ENCODE measurements around the gene HDDC3. TPM values are rescaled to one million over a fixed set of nuclear protein-coding genes. Genes with fewer than 3 reads are reported as not detected.

Gene HDDC3
- total RNA-seq, 5 donors from 2014 or later (not counting 1 experiment from before 2014, with no cell fraction given) = 14.4 to 28.6 (median 26.2) TPM

GRCh38 chr15:90883526-90883975 lies 48.8 kb downstream of the HDDC3 start:
- no peak for DNase-seq
- Histone ChIP-seq H3K4me1 (ENCODE audit: control insufficient read depth in 1 of 2, extremely low read depth in 1 of 2, insufficient read depth in 2 of 2, low read length in 2 of 2) (peaks cover 4 to 19% of the 10 kb centered on the region in 2 experiments), H3K4me3 (ENCODE audit: control insufficient read depth in 1 of 2, extremely low read depth in 1 of 2, low read length in 1 of 2) (no peak overlapping the region), H3K27ac (ENCODE audit: low read length) (no peak overlapping the region), H3K27me3 (replicated peaks in 1 of 2; ENCODE audit: control insufficient read depth in 2 of 2, extremely low read depth in 1 of 2, insufficient read depth in 2 of 2, low read length in 1 of 2) (peaks cover 0 to 32% of the 10 kb centered on the region in 2 experiments), H3K9me3 (no peaks in the 10 kb centered on the region), H3K36me3 (ENCODE audit: control insufficient read depth in 2 of 2, extremely low read depth in 1 of 2, insufficient read depth in 1 of 2, low read length in 1 of 2) (peaks cover 11 to 24% of the 10 kb centered on the region in 2 donors)
- ChIA-PET POLR2A (interaction anchor here in 1 of 2 donors (0.6 kb wide), 1 partner anchor 380 kb away, joined by 3 read pairs; no protein-coding TSS in a partner anchor), CTCF (no interaction called here)
- Mint-ChIP-seq H3K9me3 (no peaks in the 10 kb centered on the region), H3K4me3 (no peak overlapping the region), H3K27me3 (peaks cover 4 to 7% of the 10 kb centered on the region in 2 donors), H3K4me1 (peaks cover 5 to 17% (median 16%) of the 10 kb centered on the region in 3 donors), H3K27ac (no peak overlapping the region), H3K36me3 (peaks cover 17% of the 10 kb centered on the region)
- no peak for ATAC-seq (replicated peaks in 1 of 4)
- WGBS (ENCODE audit: insufficient coverage) = 94% methylated on average over 4 of the region's 7 CpGs

GRCh38 chr15:90882781-90883525 lies 49.4 kb downstream of the HDDC3 start:
- Mint-ChIP-seq H3K4me1 (peaks cover 5 to 17% (median 16%) of the 10 kb centered on the region in 3 donors), H3K27ac (no peak overlapping the region), H3K9me3 (no peaks in the 10 kb centered on the region), H3K27me3 (peaks cover 4 to 7% of the 10 kb centered on the region in 2 donors), H3K4me3 (no peak overlapping the region), H3K36me3 (peaks cover 23% of the 10 kb centered on the region)
- peaks cover 0 to 27% of the 10 kb centered on the region in 2 experiments for H3K27me3 ChIP-seq (replicated peaks in 1 of 2; ENCODE audit: control insufficient read depth in 2 of 2, extremely low read depth in 1 of 2, insufficient read depth in 2 of 2, low read length in 1 of 2)
- peaks cover 14 to 24% of the 10 kb centered on the region in 2 donors for H3K36me3 ChIP-seq (ENCODE audit: control insufficient read depth in 2 of 2, extremely low read depth in 1 of 2, insufficient read depth in 1 of 2, low read length in 1 of 2)
- no peaks in the 10 kb centered on the region for H3K9me3 ChIP-seq
- POLR2A ChIA-PET = interaction anchor here in 1 of 2 donors (0.6 kb wide), 1 partner anchor 379 kb away, joined by 3 read pairs; no protein-coding TSS in a partner anchor
- H3K27ac ChIP-seq (ENCODE audit: low read length) = no peak overlapping the region
- CTCF ChIA-PET = no interaction called here
- H3K4me3 ChIP-seq (ENCODE audit: control insufficient read depth in 1 of 2, extremely low read depth in 1 of 2, low read length in 1 of 2) = no peak overlapping the region
- DNase-seq = no peak
- peaks cover 4 to 19% of the 10 kb centered on the region in 2 experiments for H3K4me1 ChIP-seq (ENCODE audit: control insufficient read depth in 1 of 2, extremely low read depth in 1 of 2, insufficient read depth in 2 of 2, low read length in 2 of 2)
- WGBS (ENCODE audit: insufficient coverage) = 87% methylated on average over 9 of the region's 13 CpGs
- no peak for ATAC-seq (replicated peaks in 1 of 4)

DNA sequence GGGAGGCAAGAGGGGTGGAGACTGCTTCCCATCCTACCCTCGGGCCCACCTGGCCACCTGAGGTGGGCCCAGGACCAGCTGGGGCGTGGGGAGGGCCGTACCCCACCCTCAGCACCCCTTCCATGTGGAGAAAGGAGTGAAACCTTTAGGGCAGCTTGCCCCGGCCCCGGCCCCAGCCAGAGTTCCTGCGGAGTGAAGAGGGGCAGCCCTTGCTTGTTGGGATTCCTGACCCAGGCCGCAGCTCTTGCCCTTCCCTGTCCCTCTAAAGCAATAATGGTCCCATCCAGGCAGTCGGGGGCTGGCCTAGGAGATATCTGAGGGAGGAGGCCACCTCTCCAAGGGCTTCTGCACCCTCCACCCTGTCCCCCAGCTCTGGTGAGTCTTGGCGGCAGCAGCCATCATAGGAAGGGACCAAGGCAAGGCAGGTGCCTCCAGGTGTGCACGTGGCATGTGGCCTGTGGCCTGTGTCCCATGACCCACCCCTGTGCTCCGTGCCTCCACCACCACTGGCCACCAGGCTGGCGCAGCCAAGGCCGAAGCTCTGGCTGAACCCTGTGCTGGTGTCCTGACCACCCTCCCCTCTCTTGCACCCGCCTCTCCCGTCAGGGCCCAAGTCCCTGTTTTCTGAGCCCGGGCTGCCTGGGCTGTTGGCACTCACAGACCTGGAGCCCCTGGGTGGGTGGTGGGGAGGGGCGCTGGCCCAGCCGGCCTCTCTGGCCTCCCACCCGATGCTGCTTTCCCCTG lies 50.2 kb downstream of the HDDC3 start:
- no peaks in the 10 kb centered on the region for H3K9me3 ChIP-seq
- DNase-seq (no peak), ATAC-seq (replicated peaks in 1 of 4) (no peak)
- ChIA-PET POLR2A (interaction anchor here in 1 of 2 donors (0.7 kb wide), 1 partner anchor 162 kb away, joined by 3 read pairs; no protein-coding TSS in a partner anchor), CTCF (no interaction called here)
- H3K27ac Mint-ChIP-seq = no peak overlapping the region
- H3K4me3 Mint-ChIP-seq = no peak overlapping the region
- no peak overlapping the region for H3K4me3 ChIP-seq (ENCODE audit: control insufficient read depth in 1 of 2, extremely low read depth in 1 of 2, low read length in 1 of 2)
- peaks cover 0 to 25% of the 10 kb centered on the region in 2 experiments for H3K27me3 ChIP-seq (replicated peaks in 1 of 2; ENCODE audit: control insufficient read depth in 2 of 2, extremely low read depth in 1 of 2, insufficient read depth in 2 of 2, low read length in 1 of 2)
- WGBS (ENCODE audit: insufficient coverage) = 82% methylated on average over 5 of the region's 19 CpGs
- peaks cover 0 to 2% of the 10 kb centered on the region in 2 donors for H3K27me3 Mint-ChIP-seq
- H3K4me1 ChIP-seq (ENCODE audit: control insufficient read depth in 1 of 2, extremely low read depth in 1 of 2, insufficient read depth in 2 of 2, low read length in 2 of 2) = peaks cover 4 to 19% of the 10 kb centered on the region in 2 experiments
- peaks cover 5 to 17% (median 16%) of the 10 kb centered on the region in 3 donors for H3K4me1 Mint-ChIP-seq
- H3K27ac ChIP-seq (ENCODE audit: low read length) = no peak overlapping the region
- H3K36me3 ChIP-seq (ENCODE audit: control insufficient read depth in 2 of 2, extremely low read depth in 1 of 2, insufficient read depth in 1 of 2, low read length in 1 of 2) = peaks cover 19 to 32% of the 10 kb centered on the region in 2 donors
- H3K36me3 Mint-ChIP-seq = peaks cover 30% of the 10 kb centered on the region
- H3K9me3 Mint-ChIP-seq = no peaks in the 10 kb centered on the region

DNA sequence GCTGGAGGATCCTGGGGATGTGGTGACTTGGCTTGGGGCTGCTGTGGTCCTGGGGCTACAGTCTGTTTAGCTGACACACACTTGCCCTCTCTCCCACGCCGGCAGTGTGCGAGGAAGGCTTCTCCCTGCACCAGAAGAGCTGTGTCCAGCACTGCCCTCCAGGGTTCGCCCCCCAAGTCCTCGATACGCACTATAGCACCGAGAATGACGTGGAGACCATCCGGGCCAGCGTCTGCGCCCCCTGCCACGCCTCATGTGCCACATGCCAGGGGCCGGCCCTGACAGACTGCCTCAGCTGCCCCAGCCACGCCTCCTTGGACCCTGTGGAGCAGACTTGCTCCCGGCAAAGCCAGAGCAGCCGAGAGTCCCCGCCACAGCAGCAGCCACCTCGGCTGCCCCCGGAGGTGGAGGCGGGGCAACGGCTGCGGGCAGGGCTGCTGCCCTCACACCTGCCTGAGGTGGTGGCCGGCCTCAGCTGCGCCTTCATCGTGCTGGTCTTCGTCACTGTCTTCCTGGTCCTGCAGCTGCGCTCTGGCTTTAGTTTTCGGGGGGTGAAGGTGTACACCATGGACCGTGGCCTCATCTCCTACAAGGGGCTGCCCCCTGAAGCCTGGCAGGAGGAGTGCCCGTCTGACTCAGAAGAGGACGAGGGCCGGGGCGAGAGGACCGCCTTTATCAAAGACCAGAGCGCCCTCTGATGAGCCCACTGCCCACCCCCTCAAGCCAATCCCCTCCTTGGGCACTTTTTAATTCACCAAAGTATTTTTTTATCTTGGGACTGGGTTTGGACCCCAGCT lies 51.0 kb downstream of the HDDC3 start:
- H3K36me3 Mint-ChIP-seq = peaks cover 30% of the 10 kb centered on the region
- Histone ChIP-seq H3K4me1 (ENCODE audit: control insufficient read depth in 1 of 2, extremely low read depth in 1 of 2, insufficient read depth in 2 of 2, low read length in 2 of 2) (peaks cover 4 to 19% of the 10 kb centered on the region in 2 experiments), H3K36me3 (ENCODE audit: control insufficient read depth in 2 of 2, extremely low read depth in 1 of 2, insufficient read depth in 1 of 2, low read length in 1 of 2) (peaks cover 27 to 39% of the 10 kb centered on the region in 2 donors), H3K9me3 (no peaks in the 10 kb centered on the region), H3K27ac (ENCODE audit: low read length) (no peak overlapping the region), H3K27me3 (replicated peaks in 1 of 2; ENCODE audit: control insufficient read depth in 2 of 2, extremely low read depth in 1 of 2, insufficient read depth in 2 of 2, low read length in 1 of 2) (peaks cover 0 to 18% of the 10 kb centered on the region in 2 experiments), H3K4me3 (ENCODE audit: control insufficient read depth in 1 of 2, extremely low read depth in 1 of 2, low read length in 1 of 2) (no peak overlapping the region)
- peaks cover 0 to 2% of the 10 kb centered on the region in 2 donors for H3K27me3 Mint-ChIP-seq
- peaks cover 5 to 17% (median 16%) of the 10 kb centered on the region in 3 donors for H3K4me1 Mint-ChIP-seq
- no peak overlapping the region for H3K4me3 Mint-ChIP-seq
- DNase-seq (no peak), ATAC-seq (replicated peaks in 1 of 4) (no peak)
- H3K9me3 Mint-ChIP-seq = no peaks in the 10 kb centered on the region
- no peak overlapping the region for H3K27ac Mint-ChIP-seq
- POLR2A ChIA-PET = interaction anchor here in 1 of 2 donors (0.7 kb wide), 1 partner anchor 161 kb away, joined by 3 read pairs; no protein-coding TSS in a partner anchor
- 91% methylated on average over 28 of the region's 35 CpGs for WGBS (ENCODE audit: insufficient coverage)
- CTCF ChIA-PET = no interaction called here

DNA sequence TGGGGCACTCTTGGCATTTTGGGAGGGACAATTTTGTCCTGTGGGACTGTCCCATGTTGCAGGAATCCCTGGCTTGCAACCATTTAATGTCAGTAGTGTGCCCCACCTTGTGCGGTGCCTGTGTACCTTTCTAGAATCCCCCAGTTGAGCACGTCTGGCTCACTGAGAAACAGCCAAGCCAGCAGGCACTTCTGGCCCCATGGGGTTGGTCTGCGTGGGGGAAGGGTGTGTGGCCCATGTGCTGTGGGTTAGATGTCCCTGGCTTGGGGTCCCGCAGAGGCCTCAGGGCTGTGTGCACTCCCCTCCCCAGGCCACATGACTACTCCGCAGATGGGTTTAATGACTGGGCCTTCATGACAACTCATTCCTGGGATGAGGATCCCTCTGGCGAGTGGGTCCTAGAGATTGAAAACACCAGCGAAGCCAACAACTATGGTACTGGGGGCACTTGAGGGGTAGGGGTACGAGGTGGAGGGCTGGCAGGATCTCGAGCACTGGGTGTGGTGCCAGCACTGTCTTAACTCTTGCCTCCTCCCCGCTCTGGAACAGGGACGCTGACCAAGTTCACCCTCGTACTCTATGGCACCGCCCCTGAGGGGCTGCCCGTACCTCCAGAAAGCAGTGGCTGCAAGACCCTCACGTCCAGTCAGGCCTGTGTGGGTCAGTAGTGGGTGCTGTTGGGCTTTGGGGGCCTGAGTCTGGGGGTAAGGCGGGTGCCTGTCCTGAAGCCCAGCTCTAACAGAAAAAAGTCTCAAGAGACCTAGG lies 51.8 kb downstream of the HDDC3 start:
- Mint-ChIP-seq H3K4me1 (peaks cover 0 to 10% (median 9%) of the 10 kb centered on the region in 3 donors), H3K4me3 (no peak overlapping the region), H3K9me3 (no peaks in the 10 kb centered on the region), H3K36me3 (peaks cover 30% of the 10 kb centered on the region), H3K27me3 (peaks cover 0 to 2% of the 10 kb centered on the region in 2 donors), H3K27ac (no peak overlapping the region)
- H3K27me3 ChIP-seq (replicated peaks in 1 of 2; ENCODE audit: control insufficient read depth in 2 of 2, extremely low read depth in 1 of 2, insufficient read depth in 2 of 2, low read length in 1 of 2) = peaks cover 0 to 13% of the 10 kb centered on the region in 2 experiments
- H3K4me3 ChIP-seq (ENCODE audit: control insufficient read depth in 1 of 2, extremely low read depth in 1 of 2, low read length in 1 of 2) = no peak overlapping the region
- H3K4me1 ChIP-seq (ENCODE audit: control insufficient read depth in 1 of 2, extremely low read depth in 1 of 2, insufficient read depth in 2 of 2, low read length in 2 of 2) = peaks cover under 1 to 13% of the 10 kb centered on the region in 2 experiments
- ChIA-PET POLR2A (no interaction called here), CTCF (no interaction called here)
- H3K36me3 ChIP-seq (ENCODE audit: control insufficient read depth in 2 of 2, extremely low read depth in 1 of 2, insufficient read depth in 1 of 2, low read length in 1 of 2) = peaks cover 27 to 42% of the 10 kb centered on the region in 2 donors
- 88% methylated on average over 9 of the region's 16 CpGs for WGBS (ENCODE audit: insufficient coverage)
- ATAC-seq (replicated peaks in 1 of 4) = no peak
- DNase-seq = no peak
- H3K9me3 ChIP-seq = no peaks in the 10 kb centered on the region
- H3K27ac ChIP-seq (ENCODE audit: low read length) = no peak overlapping the region

All from T-cell (primary cell).